GM04504 (cell line): ENCODE measurements around the gene METTL5.

Experiments
- DNase-seq: peaks from one replicate; pipeline ENCODE4 v3.0.0-alpha.2; 2012; ENCODE audit warnings: low read depth

Gene METTL5

GRCh38 chr2:169781249-169782013 is 43.3 kb downstream of the METTL5 start:
- DNase-seq = no peak

- DNase-seq = no peak
Observed at GRCh38 chr2:169778446-169778845, 46.3 kb downstream of the METTL5 start.

GRCh38 chr2:169776252-169776761 is 48.4 kb downstream of the METTL5 start:
- no peak for DNase-seq

- DNase-seq = no peak
Observed at GRCh38 chr2:169775765-169776164, 48.9 kb downstream of the METTL5 start.

GRCh38 chr2:169775354-169775753 is 49.4 kb downstream of the METTL5 start:
- DNase-seq = no peak

- no peak for DNase-seq
Observed at GRCh38 chr2:169772651-169773050, 52.1 kb downstream of the METTL5 start.

GRCh38 chr2:169771612-169772011 is 53.1 kb downstream of the METTL5 start:
- no peak for DNase-seq

- no peak for DNase-seq
Observed at GRCh38 chr2:169771021-169771420, 53.7 kb downstream of the METTL5 start.

- DNase-seq = no peak
Observed at GRCh38 chr2:169768262-169768995, 56.3 kb downstream of the METTL5 start.

- peak; percentile 24 for DNase-seq
Observed at GRCh38 chr2:169767243-169767888, 57.3 kb downstream of the METTL5 start.

- no peak for DNase-seq
Observed at GRCh38 chr2:169765523-169765922, 59.2 kb downstream of the METTL5 start.

- no peak for DNase-seq
Observed at GRCh38 chr2:169761970-169762292, 62.8 kb downstream of the METTL5 start.
